GM19438 (cell line): ENCODE measurements around the gene ARHGDIA.

ENCODE experiments used
- ATAC-seq: cut with Tn5 transposase; IDR thresholded peaks from one replicate; pipeline ENCODE4 v1.9.1; 2021; ENCODE audit warnings: low read depth; ENCODE audit not compliant: unreplicated experiment

ARHGDIA gene

DNA sequence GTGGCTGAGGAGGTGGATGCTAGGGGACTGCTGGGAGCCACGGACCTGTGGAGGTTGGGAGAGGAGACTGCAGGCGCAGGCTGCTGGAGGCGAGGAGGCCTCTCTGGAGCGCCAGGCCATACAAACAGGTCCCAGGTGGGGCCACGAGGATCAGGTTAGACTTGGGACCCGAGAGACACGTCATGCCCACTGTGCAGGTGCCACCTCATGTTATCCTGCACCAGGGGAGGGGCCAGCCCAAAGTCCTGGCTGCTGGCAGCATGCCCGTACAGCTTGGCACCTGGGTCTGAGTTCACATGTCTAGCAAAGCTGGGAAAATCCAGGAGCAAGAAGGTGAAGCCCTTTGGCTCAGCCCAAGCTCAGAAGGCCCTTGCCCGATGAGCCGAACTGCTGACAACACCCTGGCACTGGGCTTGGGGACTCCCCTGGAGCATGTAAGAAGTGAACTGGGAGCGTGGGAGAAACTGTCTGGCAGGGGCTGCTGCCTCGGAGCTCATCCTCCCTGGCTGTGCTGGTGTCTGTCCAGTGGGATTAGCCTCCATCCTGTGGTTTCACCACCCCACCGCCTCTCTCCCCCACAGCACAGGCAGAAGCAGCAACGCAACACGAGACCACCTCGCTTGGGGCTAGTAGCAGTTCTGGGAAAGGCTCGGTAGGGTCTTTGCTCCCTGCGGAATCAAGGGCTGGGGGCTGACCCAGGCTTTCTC lies 5.3 kb downstream of the ARHGDIA start:
- no peak for ATAC-seq

DNA sequence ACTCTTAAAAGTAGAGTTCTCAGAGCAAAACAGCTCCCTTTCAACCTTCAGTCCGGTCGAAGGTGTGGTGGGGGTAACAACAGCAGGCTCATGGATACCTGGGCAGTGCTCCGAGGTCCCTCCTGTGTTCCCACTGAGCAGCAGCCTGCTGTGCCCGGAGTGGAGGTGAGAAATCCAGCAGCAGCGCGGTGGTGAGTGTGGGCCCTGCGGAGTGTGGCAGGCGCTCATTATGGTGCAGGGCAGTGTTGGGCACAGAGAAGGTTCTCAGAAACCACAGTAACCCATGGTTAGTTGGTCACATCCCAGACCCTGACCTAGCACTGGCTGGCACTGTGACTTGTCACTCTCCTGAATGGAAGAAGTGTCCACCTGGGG lies 5.8 kb downstream of the ARHGDIA start:
- no peak for ATAC-seq

GRCh38 chr17:81863833-81864768 lies 7.0 kb downstream of the ARHGDIA start:
- ATAC-seq = no peak

- ATAC-seq = no peak
Observed at GRCh38 chr17:81863123-81863675, 7.9 kb downstream of the ARHGDIA start.

DNA sequence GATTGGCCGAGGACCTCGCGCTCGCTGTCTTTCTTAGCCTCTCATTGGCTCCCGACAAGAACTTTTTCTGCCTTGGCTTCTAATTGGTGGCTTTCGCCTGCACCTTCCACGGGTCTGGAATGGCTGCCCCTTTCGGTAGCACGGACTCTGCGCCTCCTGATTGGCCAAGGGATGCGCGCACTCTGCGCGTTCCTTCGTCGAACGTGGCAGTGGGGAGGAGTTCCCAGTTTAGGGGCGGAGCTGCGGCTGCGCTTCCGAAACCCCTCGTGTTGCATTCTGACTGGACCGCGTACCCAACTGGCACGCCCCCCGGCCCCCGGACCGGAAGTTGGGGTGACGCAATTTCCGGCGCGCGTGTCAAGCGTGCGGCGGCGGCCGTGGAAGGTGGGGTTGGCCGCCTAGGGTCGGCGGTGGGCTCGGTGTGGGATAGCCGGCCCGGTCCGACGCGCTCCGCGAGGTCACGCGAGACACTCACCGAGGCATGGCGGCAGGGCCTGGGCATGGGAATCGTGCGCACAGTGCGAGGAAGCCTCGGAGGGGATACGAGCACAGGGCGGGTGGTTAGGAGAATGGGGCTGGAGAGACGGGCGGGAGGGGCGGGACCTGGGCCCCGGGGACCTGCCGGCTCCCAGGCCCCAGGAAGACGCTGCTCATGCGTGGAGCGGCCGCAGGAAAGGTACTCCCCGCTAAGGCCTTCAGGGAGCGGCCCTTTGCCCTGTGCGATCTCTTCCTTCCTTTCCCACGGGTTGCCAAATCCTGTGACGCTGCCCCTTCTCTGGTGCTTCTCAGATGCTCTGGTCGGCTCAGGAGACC lies 10.2 kb downstream of the ARHGDIA start:
- ATAC-seq = peak; percentile 74

DNA sequence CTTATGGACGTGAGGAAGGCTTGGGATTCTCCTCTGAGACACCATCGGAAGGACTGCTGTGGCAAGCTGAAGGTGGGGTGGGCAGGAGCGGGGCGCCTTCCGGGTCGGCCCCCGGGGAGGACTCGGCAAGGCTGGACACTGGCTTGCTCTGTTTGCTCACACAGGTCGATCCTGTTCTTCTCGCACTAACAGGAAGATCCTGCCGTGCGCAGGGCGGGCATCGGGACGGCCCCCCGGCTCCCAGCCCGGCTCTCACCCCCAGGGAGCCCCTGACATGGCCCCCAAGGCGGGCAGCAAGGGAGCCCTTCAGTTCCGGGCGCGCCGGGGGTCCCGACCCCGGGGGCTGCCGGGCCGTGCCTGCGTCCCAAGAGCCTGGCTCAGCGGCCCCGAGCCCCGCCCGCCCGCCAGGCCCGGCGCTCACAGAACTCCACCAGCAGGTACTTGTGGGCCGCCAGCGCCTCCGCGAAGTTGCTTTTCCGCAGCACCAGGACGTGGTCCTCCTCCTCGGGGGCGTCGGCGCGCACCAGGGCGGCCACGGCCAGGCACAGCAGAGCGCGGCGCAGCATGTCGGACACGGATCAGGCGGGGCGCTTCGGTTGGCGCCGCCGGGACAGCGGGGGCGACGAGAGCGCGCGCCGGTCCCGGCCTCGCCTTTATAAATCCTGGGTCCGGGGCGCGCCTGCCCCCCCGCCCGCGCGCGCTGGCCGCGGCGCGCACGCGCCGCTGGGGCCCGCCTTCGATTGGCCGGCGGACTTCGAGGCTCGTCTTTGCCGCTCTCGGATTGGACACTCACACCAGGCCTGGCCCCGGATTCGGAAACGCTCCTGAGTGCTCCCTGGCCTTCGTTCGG lies 11.0 kb downstream of the ARHGDIA start, which contains the start of gene P4HB:
Gene P4HB (minus strand): TSS at position 630 of the 850 bp plus-strand sequence. CDS start 64 bp downstream, at position 566.
- no peak for ATAC-seq

- no peak for ATAC-seq
Observed at GRCh38 chr17:81858967-81859905, 11.9 kb downstream of the ARHGDIA start.

- ATAC-seq = no peak
Observed at GRCh38 chr17:81858170-81858966, 12.8 kb downstream of the ARHGDIA start.

GRCh38 chr17:81854974-81855774 lies 16.0 kb downstream of the ARHGDIA start:
- ATAC-seq = no peak

GRCh38 chr17:81852237-81852636 lies 18.9 kb downstream of the ARHGDIA start:
- ATAC-seq = no peak

- ATAC-seq = no peak
Observed at GRCh38 chr17:81851423-81851822, 19.7 kb downstream of the ARHGDIA start.

GRCh38 chr17:81849457-81849856 lies 21.7 kb downstream of the ARHGDIA start:
- ATAC-seq = no peak

DNA sequence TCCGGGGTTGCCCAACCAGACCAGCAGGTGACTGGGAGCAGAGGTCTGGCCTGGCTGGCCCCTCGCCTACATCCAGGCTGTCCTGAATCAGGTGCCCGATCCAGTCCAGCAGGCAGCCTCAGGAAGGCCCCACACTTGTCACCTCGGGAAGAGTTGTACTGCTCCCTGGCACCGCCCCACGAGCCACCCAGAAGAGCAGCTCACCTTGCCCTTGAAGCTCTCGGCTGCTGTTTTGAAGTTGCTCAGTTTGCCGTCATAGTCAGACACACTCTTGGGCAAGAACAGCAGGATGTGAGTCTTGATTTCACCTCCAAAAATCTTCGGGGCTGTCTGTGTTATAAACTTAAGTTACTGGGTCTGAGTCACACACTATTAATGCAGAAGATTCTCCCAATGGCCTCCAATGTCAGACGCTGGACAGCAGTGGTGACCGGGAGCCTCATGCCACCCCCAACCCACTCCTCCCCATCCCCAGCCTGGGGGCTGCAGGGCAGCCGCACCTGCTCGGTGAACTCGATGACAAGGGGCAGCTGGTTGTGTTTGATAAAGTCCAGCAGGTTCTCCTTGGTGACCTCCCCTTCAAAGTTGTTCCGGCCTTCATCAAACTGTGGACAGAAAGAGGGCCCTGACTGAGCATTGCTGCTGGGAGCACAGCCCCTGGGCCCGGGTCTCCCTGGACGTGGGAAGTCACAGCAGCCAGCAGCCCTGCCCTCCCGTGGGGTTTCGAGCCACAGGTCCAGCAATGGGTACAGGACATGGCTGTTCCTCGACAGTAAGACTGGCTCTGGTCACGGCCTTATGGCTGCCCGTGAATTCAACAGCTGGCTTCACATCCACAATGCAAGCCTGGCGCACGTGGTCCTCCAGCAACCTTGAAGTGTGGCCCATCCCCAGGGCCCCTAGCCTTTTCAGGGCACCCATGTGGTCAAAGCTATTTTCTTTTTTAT lies 24.1 kb downstream of the ARHGDIA start:
- no peak for ATAC-seq

- ATAC-seq = no peak
Observed at GRCh38 chr17:81845881-81846742, 25.0 kb downstream of the ARHGDIA start.

- no peak for ATAC-seq
Observed at GRCh38 chr17:81845361-81845760, 25.8 kb downstream of the ARHGDIA start.
